HUES48 (cell line): ENCODE data around the gene PROCA1.

ENCODE experiments used
- H3K27ac ChIP-seq: one replicate; pipeline ENCODE4 v1.7.0; 2013; ENCODE audit warnings: low read depth, low read length, inconsistent platforms
- H3K27me3 ChIP-seq: 2 replicates; pipeline ENCODE4 v1.6.1; 2013; ENCODE audit warnings: mild to moderate bottlenecking, low read length; ENCODE audit not compliant: control insufficient read depth, insufficient read depth
- H3K36me3 ChIP-seq: 2 replicates; pipeline ENCODE4 v1.6.1; 2013; ENCODE audit warnings: low read length; ENCODE audit not compliant: control insufficient read depth, insufficient read depth
- H3K4me1 ChIP-seq: 2 replicates; pipeline ENCODE4 v1.6.1; 2013; ENCODE audit warnings: mild to moderate bottlenecking, low read length; ENCODE audit not compliant: control insufficient read depth, insufficient read depth
- H3K4me3 ChIP-seq: 2 replicates; pipeline ENCODE4 v1.5.1; 2013; ENCODE audit warnings: mild to moderate bottlenecking, low read depth, low read length
- H3K9ac ChIP-seq: 2 replicates; pipeline ENCODE4 v1.6.1; 2013; ENCODE audit warnings: mild to moderate bottlenecking, low read depth, low read length, moderate library complexity
- H3K9me3 ChIP-seq: 2 replicates; pipeline ENCODE4 v1.6.1; 2013; ENCODE audit warnings: low read length; ENCODE audit not compliant: control insufficient read depth, insufficient read depth

Gene PROCA1, protein sequence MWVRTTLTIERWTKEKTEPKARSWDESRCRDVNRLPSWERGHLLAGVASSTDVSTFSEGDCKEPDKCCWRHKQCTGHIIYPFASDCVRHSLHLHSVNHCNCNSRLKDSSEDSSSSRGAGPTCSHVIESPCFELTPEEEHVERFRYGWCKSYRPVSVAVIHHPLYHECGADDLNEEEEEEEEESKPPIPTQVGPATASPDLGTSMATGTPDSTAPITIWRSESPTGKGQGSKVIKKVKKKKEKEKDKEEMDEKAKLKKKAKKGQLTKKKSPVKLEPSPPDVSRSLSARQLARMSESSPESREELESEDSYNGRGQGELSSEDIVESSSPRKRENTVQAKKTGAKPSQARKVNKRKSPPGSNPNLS

DNA sequence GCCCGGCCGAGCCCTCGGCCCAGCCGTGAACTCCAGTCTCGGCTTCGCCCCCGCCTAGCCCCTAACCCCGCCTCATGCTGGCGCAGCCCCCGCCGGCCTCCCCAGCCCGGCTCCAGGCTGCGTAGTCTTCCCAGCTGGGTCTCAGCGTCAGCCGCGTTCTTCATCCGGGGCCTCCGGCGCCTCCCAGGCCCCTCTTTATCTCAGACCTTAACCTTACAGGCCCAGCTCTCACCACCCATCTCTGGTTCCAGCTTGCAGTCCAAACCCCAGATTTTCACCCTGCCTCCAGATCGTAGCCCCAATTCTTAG, at the start of gene PROCA1:
Gene PROCA1 (minus strand): TSS at position 166 of the 309 bp plus-strand sequence. CDS start 228 bp downstream, outside the sequence.
- peak within 1 kb of the TSS; percentile 88 for H3K4me3 ChIP-seq
- peaks cover 8% of the 10 kb centered on the region for H3K4me1 ChIP-seq
- peak within 1 kb of the TSS; percentile 95 for H3K9ac ChIP-seq
- peak within 1 kb of the TSS; percentile 98 for H3K27ac ChIP-seq
- no peaks in the 10 kb centered on the region for H3K9me3 ChIP-seq
- peaks cover 32% of the 10 kb centered on the region for H3K36me3 ChIP-seq
- H3K27me3 ChIP-seq = no peaks in the 10 kb centered on the region

DNA sequence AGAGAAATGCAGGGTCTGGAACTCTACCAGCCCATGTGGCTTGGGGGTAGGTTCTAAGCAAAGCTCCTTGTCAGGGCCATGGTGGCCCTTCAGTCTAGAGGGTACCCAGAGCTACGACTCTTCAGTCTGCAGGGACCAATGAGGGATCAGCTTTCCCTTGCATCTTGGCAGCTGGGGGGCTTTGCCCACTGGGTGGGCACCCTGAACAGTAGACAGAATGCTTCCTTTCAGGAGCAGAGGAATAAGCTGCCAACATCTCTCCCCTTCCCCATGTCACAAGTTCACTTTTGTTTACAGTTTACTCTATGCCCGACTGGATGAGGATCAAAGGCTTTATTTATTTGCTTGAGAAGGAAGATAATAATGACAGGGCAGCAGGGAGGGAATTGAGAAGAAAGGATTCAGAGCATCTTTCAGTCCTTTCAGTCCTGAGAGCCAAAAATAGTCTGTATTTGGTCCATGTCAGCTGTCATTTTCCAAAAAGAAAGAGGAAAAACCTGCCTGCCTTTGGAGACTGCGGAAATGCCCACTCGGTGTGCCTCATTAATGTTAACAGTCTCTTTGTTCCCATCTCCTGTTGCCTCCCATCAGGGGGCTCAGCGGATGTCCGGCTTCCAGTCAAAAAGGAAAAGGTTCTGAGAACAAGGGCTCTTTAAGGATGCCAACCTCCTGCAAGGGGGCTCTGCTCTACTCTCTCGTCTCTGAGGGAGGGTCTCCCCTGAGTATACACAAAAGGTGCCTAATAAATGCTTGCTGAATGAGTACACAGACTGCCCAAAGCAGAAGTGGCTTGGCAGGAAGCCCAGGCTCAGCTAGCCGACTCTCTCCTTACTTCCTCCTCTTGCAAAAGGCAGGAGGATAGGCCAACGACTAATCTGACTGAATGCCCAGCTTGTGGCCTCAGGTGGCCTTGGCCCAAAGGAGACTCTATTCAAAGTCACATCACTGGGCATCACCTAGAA, 49.2 kb upstream of the PROCA1 start:
- Histone ChIP-seq H3K27ac (peak overlapping the region; percentile 98), H3K4me3 (peak overlapping the region; percentile 26), H3K27me3 (no peaks in the 10 kb centered on the region), H3K36me3 (peaks cover 59% of the 10 kb centered on the region), H3K4me1 (peaks cover 33% of the 10 kb centered on the region), H3K9me3 (no peaks in the 10 kb centered on the region), H3K9ac (0 out of 2 replicates have a peak overlapping the region, but pooled peaks have one; percentile 25)

DNA sequence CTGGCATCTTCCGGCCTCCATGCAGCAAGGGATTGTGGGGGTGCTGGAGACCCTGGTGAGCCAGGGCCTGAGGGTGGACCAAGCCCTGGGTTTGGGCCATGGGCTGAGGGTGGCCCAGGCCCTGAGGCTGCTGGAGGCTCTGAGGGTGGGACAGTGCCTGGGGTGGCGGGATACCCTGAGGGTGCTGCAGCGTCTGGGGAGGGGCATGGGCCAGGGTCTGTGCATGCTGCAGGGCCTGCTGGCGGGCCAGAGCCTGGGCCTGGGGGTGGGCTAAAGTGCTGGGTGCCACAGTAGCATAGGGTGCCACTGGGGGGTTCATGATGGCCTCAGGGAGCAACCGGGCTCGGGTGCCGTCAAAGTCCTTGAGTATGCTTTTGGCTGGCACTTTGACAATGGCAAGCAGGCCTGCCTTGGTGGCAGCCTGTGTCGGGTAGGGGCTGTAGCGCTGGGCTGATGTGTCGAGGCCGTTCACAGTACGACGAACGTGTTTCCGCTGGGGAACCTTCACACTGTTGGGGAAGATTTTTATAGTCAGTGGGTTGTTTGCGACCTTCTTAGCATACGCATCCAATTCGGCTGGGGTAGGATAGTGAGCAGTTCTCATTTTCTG, 47.7 kb upstream of the PROCA1 start:
- H3K9me3 ChIP-seq = no peaks in the 10 kb centered on the region
- H3K27ac ChIP-seq = peak overlapping the region; percentile 98
- no peak overlapping the region for H3K4me3 ChIP-seq
- peaks cover 33% of the 10 kb centered on the region for H3K4me1 ChIP-seq
- H3K9ac ChIP-seq = no peak overlapping the region
- peaks cover 46% of the 10 kb centered on the region for H3K36me3 ChIP-seq
- H3K27me3 ChIP-seq = no peaks in the 10 kb centered on the region

DNA sequence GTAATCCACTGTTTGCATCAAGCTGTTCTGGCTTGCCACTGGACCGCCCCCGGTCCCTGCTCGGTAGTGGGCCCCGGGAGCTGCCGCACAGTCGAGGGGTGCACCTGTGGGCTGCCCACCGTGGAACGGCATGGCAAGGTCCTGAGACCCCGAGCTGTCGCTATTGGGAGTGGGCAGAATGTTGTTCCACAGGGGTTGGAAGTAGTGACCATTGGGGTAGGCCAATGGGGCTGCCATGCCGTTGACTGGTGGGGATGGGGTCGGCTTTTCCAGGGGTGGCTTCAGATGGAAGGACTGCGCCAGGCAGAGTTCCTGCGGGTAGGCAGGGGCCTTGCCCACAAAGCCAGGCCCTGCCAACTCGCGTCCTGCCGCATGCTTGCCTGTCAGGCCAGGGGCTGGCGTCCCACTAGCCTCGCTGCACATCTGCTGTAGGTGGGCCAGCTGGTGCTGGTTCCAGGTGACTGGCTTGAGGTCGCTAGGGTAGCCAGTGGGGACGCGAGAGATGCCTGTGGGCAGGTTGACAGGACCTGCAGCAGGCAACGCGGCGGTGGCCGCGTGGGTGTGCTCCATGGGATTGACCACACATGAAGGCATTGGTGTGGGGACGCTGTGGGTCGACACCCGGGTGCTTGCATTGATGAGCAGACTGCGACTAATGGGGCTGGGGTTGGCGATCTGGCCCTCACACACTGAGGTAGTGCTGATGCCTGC, 46.9 kb upstream of the PROCA1 start:
- Histone ChIP-seq H3K27me3 (no peaks in the 10 kb centered on the region), H3K36me3 (peaks cover 46% of the 10 kb centered on the region), H3K4me1 (peaks cover 33% of the 10 kb centered on the region), H3K27ac (no peak overlapping the region), H3K9me3 (no peaks in the 10 kb centered on the region), H3K9ac (no peak overlapping the region), H3K4me3 (no peak overlapping the region)

DNA sequence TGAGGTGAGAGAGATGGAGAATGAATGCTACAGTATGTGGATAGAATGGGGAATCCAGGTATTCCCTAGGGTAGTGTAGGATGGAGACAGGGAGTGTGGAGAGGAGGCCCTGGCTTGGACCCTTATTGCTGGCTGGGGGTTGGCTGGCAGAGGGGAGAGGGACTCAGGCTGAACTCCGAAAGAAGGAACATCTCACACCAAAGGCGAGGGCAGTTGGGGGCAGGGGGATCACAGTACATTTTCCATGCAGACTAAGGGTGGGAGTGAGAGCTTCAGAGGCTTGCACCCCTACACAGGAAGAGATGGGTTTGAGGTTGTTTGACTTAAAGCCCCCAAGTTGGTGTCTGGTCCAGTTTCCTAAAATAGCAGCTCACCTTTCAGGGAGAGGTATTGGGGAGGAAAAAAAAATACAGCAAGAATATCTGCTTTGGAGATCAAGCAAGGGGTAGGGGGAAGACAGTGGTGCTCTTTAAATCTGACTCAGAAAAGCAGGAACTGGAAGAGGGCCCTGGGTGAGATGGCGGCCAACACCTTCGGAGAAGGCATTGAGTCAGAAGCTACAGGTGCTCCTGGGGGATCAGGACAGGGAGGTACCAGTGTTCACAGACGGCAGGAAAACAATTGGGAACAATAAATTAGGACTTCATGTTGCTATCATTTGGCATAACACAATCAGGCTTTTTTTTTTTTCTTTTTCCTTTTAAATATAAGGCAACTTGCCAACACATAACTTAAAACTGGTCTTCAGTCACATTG, 44.5 kb upstream of the PROCA1 start:
- Histone ChIP-seq H3K36me3 (peaks cover 46% of the 10 kb centered on the region), H3K9ac (no peak overlapping the region), H3K4me3 (no peak overlapping the region), H3K9me3 (no peaks in the 10 kb centered on the region), H3K27me3 (no peaks in the 10 kb centered on the region), H3K27ac (no peak overlapping the region), H3K4me1 (peaks cover 14% of the 10 kb centered on the region)

DNA sequence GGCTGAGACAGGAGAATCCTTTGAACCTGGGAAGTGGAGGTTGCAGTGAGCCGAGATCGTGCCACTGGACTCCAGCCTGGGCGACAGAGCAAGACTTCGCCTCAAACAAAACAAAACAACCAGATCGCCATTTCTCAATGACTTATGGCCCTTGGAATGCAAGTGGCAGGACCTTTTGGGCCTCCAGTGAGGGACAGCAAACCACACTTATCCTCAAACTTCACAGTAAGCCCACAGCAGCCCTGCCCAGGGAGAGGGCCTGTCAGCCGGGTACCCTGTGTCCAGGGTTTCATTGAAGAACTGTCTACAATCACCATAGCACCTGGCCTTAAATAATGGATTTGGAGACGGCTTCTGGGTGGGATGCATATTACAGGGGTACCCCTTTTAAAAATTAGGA, 43.8 kb upstream of the PROCA1 start:
- H3K36me3 ChIP-seq = peaks cover 53% of the 10 kb centered on the region
- peaks cover 8% of the 10 kb centered on the region for H3K4me1 ChIP-seq
- no peaks in the 10 kb centered on the region for H3K9me3 ChIP-seq
- no peak overlapping the region for H3K9ac ChIP-seq
- no peak overlapping the region for H3K27ac ChIP-seq
- no peaks in the 10 kb centered on the region for H3K27me3 ChIP-seq
- H3K4me3 ChIP-seq = no peak overlapping the region

DNA sequence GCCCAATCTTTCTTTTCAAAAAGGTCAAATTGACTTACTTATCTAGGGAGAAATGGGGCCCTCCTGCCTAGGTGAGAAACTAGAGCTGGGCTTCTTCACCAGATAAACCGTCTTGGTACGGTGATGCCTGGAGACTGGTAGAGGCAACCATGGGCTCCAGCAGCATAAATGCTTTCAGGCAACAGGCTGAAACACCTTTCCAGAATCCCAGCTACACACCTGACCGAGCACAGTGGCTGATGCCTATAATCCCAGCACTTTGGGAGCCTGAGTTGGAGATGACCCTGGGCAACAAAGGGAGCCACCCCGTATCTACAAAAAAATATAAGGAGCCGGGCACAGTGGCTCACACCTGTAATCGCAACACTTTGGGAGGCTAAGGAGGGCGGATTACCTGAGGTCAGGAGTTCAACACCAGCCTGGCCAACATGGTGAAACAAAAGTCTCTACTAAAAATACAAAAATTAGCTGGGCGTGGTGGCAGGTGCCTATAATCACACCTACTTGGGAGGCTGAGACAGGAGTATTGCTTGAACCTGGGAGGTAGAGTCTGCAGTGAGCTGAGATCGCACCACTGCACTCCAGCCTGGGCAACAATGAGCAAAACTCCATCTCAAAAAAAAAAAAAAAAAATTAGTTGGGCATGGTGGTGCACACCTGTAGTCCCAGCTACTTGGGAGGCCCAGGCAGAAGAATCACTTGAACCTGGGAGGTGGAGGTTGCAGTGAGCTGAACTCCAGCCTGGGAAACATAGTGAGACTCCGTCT, 40.1 kb upstream of the PROCA1 start:
- H3K27ac ChIP-seq = no peak overlapping the region
- no peak overlapping the region for H3K4me3 ChIP-seq
- H3K9ac ChIP-seq = no peak overlapping the region
- peaks cover 11% of the 10 kb centered on the region for H3K4me1 ChIP-seq
- no peaks in the 10 kb centered on the region for H3K9me3 ChIP-seq
- H3K27me3 ChIP-seq = no peaks in the 10 kb centered on the region
- H3K36me3 ChIP-seq = peaks cover 55% of the 10 kb centered on the region

DNA sequence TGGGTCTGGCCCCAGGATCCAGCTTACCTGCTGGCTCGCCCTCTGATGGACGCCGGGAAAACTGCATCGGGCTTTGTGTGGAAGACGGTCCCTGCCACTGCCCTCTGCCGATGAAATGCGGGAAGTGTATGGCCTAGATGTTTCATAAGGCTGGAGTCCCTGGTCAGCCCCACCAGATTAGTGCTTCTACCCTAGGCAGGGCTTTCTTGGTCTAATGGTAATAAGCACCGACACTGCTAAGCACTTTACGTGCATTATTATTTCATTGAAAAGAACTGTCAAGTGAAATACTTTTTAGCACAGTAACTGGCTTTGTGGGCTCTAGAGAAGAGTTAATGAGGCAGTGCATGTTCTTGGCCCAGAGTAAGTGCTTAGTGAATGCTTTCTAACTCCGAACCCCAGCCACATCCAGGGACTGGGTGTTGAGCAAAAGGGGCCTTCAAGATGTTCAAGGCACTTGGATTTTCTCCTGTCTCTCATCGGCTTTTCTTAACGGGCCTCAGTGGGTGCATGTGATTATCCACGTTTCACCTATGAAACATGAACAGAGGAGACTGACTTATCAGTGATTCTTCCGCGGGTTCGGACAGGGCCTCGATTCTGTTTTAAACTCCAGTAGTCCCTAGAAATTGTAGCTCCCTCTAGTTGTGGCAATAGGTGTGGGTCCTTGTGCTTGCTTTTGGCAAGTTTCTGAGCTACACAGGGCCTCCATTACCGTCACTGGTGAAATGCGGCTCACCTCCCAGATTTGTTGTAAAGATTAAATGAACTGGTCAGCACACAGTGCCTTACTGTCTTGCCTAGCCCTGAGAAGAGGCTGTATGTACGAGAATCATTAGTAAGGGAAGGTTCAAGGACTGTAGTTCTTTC, 38.7 kb upstream of the PROCA1 start:
- Histone ChIP-seq H3K27me3 (no peaks in the 10 kb centered on the region), H3K36me3 (peaks cover 58% of the 10 kb centered on the region), H3K4me3 (no peak overlapping the region), H3K9ac (no peak overlapping the region), H3K4me1 (peaks cover 22% of the 10 kb centered on the region), H3K9me3 (no peaks in the 10 kb centered on the region), H3K27ac (peak overlapping the region; percentile 71)

DNA sequence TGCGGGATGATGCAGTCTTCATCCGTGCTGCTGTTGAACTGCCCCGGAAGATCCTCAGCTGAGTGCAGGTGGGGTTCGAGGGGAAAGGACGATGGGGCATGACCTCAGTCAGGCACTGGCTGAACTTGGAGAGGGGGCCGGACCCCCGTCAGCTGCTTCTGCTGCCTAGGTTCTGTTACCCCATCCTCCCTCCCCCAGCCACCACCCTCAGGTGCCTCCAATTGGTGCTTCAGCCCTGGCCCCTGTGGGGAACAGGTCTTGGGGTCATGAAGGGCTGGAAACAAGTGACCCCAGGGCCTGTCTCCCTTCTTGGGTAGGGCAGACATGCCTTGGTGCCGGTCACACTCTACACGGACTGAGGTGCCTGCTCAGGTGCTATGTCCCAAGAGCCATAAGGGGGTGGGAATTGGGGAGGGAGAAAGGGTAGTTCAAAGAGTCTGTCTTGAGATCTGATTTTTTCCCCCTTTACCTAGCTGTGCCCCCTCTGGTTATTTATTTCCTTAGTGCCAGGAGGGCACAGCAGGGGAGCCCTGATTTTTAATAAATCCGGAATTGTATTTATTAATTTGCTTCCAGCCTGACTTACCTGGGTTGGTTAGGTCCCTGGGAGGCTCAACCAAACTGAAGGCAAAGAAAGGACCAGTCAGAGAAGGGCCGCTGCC, 38.0 kb upstream of the PROCA1 start:
- H3K4me3 ChIP-seq = no peak overlapping the region
- H3K4me1 ChIP-seq = peaks cover 22% of the 10 kb centered on the region
- peaks cover 58% of the 10 kb centered on the region for H3K36me3 ChIP-seq
- no peaks in the 10 kb centered on the region for H3K9me3 ChIP-seq
- no peaks in the 10 kb centered on the region for H3K27me3 ChIP-seq
- peak overlapping the region; percentile 71 for H3K27ac ChIP-seq
- H3K9ac ChIP-seq = no peak overlapping the region
